Measurements from ENCODE around the gene CRY2. TPM values are rescaled to one million over a fixed set of nuclear protein-coding genes. Genes with fewer than 3 reads are reported as not detected.

The CRY2 gene
- total RNA-seq, 1 donor from 2014 or later = 10.8 TPM

DNA sequence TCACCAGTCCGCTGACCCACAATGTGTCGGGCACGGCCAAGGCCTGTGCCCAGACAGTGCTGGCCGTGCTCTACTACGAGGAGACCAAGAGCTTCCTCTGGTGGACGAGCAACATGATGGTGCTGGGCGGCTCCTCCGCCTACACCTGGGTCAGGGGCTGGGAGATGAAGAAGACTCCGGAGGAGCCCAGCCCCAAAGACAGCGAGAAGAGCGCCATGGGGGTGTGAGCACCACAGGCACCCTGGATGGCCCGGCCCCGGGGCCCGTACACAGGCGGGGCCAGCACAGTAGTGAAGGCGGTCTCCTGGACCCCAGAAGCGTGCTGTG lies 36.2 kb upstream of the CRY2 start:
- DNase-seq (ENCODE audit: low read depth) (no peak), FAIRE-seq (no peak)
- no peak overlapping the region for H3K4me3 ChIP-seq (ENCODE audit: low read depth, low read length)
- H3K36me3 ChIP-seq (ENCODE audit: control insufficient read depth, insufficient read depth, low read length) = peaks cover 11% of the 10 kb centered on the region
- no peaks in the 10 kb centered on the region for H3K27me3 ChIP-seq (ENCODE audit: control insufficient read depth, insufficient read depth, low read length)
- TF ChIP-seq, protein P1, sequence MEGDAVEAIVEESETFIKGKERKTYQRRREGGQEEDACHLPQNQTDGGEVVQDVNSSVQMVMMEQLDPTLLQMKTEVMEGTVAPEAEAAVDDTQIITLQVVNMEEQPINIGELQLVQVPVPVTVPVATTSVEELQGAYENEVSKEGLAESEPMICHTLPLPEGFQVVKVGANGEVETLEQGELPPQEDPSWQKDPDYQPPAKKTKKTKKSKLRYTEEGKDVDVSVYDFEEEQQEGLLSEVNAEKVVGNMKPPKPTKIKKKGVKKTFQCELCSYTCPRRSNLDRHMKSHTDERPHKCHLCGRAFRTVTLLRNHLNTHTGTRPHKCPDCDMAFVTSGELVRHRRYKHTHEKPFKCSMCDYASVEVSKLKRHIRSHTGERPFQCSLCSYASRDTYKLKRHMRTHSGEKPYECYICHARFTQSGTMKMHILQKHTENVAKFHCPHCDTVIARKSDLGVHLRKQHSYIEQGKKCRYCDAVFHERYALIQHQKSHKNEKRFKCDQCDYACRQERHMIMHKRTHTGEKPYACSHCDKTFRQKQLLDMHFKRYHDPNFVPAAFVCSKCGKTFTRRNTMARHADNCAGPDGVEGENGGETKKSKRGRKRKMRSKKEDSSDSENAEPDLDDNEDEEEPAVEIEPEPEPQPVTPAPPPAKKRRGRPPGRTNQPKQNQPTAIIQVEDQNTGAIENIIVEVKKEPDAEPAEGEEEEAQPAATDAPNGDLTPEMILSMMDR (IDR thresholded peaks at IDR 0.05; ENCODE audit: insufficient read depth, low read length, severe bottlenecking) = no peak

DNA sequence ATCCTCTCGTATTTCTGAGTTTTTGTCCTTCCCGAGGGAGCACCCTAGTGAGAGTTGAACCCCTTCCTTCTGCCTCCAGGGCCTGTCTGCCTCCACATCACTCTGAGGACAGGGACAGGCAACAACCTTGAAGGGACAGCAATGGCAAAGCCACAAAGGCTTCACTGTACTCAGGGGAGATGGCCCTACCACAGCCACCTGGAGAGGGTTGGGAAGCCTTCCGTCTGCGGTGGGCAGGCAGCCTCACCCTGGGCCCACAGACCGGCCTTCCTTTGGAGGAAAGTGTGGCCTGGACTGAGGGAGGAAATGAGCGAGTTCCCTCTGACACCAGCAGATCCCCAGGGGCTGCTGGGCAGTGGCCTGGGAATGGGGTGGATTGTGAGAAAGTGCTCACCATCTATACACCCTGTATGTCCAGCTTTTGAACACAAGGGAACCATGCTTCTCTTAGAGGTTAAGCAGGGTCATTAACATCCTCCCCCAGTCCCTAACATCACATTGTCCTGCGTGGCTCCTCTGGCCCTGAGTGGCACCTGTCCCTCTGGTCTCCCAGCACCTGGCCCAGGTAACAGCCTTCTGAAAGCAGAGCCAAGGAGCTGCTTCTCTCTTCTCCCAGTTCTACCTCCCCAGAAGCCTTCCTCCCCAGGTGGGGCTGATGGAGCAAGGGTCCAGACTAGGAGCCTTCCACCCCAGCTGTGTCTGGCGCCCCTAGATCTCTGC lies 35.5 kb upstream of the CRY2 start:
- TF ChIP-seq, protein P1 (IDR thresholded peaks at IDR 0.05; ENCODE audit: insufficient read depth, low read length, severe bottlenecking) = no peak
- Histone ChIP-seq H3K36me3 (ENCODE audit: control insufficient read depth, insufficient read depth, low read length) (peaks cover 11% of the 10 kb centered on the region), H3K4me3 (ENCODE audit: low read depth, low read length) (no peak overlapping the region), H3K27me3 (ENCODE audit: control insufficient read depth, insufficient read depth, low read length) (no peaks in the 10 kb centered on the region)
- no peak for FAIRE-seq
- no peak for DNase-seq (ENCODE audit: low read depth)

DNA sequence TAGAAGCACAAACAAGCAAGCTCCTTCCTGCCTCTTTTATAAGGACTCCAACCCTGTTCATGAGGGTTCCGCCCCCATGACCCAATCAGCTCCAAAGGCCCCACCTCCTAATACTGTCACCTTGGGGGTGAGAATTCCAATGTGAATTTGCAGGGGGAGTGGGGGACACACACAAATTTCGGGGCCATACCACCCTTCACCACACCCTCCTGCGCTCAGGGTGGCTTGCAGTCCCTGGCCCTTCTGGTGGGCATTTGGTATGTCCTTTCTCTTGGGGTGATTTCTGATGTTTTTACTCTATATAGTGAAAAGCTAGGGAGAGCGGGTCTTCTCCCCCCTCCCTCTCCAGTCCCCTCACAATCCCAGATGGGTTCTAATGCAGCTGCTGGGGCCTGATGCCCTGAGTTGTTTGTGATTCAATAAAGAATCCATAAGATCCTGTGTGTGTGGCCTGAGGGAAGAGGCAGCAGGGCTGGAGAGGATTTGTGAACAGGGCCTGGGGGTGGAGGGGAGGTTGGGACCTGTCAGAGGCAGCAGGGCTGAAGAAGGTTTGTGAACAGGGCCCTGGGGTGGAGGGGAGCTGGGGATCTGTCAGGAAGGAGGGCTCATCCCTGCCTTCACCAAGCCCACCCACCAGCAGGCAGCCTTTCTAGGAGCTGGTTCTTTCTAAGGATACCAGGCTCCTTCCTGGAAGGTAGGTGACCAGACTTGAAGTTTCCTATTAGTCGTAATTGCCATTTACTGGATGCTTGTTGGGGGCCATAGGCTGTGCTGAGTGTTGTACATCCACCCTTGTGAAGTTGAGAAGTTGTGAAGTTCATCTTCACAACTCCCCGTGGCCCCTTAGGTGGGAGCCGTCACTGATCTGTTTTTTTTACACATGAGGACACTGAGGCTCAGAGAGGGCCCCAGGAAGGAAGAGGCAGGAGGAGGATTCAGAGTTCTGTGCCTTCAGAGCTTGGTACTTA lies 34.4 kb upstream of the CRY2 start:
- Histone ChIP-seq H3K4me3 (ENCODE audit: low read depth, low read length) (no peak overlapping the region), H3K27me3 (ENCODE audit: control insufficient read depth, insufficient read depth, low read length) (no peaks in the 10 kb centered on the region), H3K36me3 (ENCODE audit: control insufficient read depth, insufficient read depth, low read length) (peaks cover 9% of the 10 kb centered on the region)
- DNase-seq (ENCODE audit: low read depth) (no peak), FAIRE-seq (no peak)
- TF ChIP-seq, protein P1 (IDR thresholded peaks at IDR 0.05; ENCODE audit: insufficient read depth, low read length, severe bottlenecking) = no peak

DNA sequence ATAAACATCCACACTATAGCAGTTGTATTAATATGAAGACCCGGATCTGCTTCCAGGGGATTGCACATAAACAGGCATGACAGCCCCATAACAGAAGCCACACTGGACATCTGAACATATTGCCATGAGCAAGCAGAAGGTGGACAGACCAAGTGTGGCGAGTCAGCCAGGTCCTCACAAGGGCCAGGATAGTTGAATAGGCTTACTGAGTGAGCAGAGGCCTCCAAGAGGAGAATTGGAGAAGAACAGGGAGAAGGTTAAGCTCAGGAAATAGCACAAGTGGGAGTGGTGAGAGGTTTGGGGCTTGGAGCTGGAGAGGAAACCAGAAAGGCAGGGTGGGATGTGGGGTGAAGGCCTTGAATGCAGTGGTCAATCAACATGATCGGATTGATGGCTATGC lies 31.5 kb upstream of the CRY2 start:
- FAIRE-seq = no peak
- TF ChIP-seq, protein P1 (IDR thresholded peaks at IDR 0.05; ENCODE audit: insufficient read depth, low read length, severe bottlenecking) = no peak
- Histone ChIP-seq H3K4me3 (ENCODE audit: low read depth, low read length) (no peak overlapping the region), H3K36me3 (ENCODE audit: control insufficient read depth, insufficient read depth, low read length) (peaks cover 2% of the 10 kb centered on the region), H3K27me3 (ENCODE audit: control insufficient read depth, insufficient read depth, low read length) (no peaks in the 10 kb centered on the region)
- DNase-seq (ENCODE audit: low read depth) = peak; percentile 25

DNA sequence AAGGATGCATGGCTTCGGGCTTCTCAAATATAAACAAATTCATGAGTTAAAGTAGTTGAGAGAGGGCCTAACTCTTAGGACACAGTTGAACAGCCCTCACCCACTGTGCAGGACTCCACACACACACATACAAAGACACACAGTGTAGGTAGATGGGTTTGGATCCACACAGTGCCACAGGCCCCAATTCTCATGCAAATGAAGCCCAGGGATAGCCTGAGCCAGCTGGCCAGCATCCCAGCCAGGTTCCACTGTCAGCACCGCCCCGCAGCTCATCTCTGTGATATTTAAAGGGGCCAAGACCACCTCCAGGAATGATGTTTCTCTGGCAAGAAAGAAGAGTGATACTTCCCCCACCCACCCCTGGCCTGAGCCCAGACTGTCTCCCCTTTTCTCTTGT lies 30.7 kb upstream of the CRY2 start:
- FAIRE-seq (no peak), DNase-seq (ENCODE audit: low read depth) (no peak)
- TF ChIP-seq, protein P1 (IDR thresholded peaks at IDR 0.05; ENCODE audit: insufficient read depth, low read length, severe bottlenecking) = no peak
- H3K4me3 ChIP-seq (ENCODE audit: low read depth, low read length) = no peak overlapping the region
- no peaks in the 10 kb centered on the region for H3K36me3 ChIP-seq (ENCODE audit: control insufficient read depth, insufficient read depth, low read length)
- no peaks in the 10 kb centered on the region for H3K27me3 ChIP-seq (ENCODE audit: control insufficient read depth, insufficient read depth, low read length)

All from bronchial epithelial cell (primary cell).